Endothelial cell of umbilical vein (primary cell): Measurements from ENCODE around the gene CAMTA1. TPM values are rescaled to one million over a fixed set of nuclear protein-coding genes. Genes with fewer than 3 reads are reported as not detected.

Experiments used
- BruUV-seq: library from RNA; stranded (reverse); fragments of 400-500 nt; replicated peaks from 2 replicates; lab custom pipeline; 2021; lab: Mats Ljungman, UMichigan
- CTCF ChIA-PET: fragments of 300-600, 350-600 bp; sonication (Branson Sonifier 250); formaldehyde crosslinking; loops from one replicate; lab custom pipeline; 2021; ENCODE audit warnings: antibody characterized with exemption, inconsistent platforms; lab: Charles Lee
- POLR2A ChIA-PET: fragments of 300-600, 350-600 bp; sonication (Branson Sonifier 250); formaldehyde crosslinking; loops from one replicate; lab custom pipeline; 2021; ENCODE audit warnings: antibody characterized with exemption, inconsistent platforms; lab: Charles Lee
- DNase-seq: peaks from one replicate; pipeline ENCODE4 v3.0.0-alpha.2; 2011; ENCODE audit warnings: low read depth, low spot score
- FAIRE-seq: peaks from 2 replicates; lab custom pipeline; 2011; peaks lifted over from hg19 to GRCh38; lab: Jason Lieb, UNC
- H2AFZ ChIP-seq: 2 replicates; pipeline ENCODE4 v1.6.0; 2012; ENCODE audit warnings: low read depth, low read length, control low read depth, inconsistent platforms
- H3K27ac ChIP-seq: 2 replicates; pipeline ENCODE4 v1.5.1; 2011; ENCODE audit warnings: low read depth, mild to moderate bottlenecking, control low read depth, low read length, moderate library complexity; ENCODE audit not compliant: insufficient read depth
- H3K27me3 ChIP-seq, 2 experiments: 2 replicates each; pipeline versions ENCODE4 v1.6.0 to v1.6.1; 2011; ENCODE audit warnings: low read length in 2 of 2, mixed read lengths in 1 of 2; ENCODE audit not compliant: control insufficient read depth in 2 of 2, insufficient read depth in 2 of 2
- H3K36me3 ChIP-seq, 2 experiments: 2 replicates in 1 of 2; 3 replicates in 1 of 2; pipeline ENCODE4 v1.5.1; 2011; ENCODE audit warnings: low read length in 2 of 2, mild to moderate bottlenecking in 1 of 2, moderate library complexity in 1 of 2; ENCODE audit not compliant: control insufficient read depth in 2 of 2, insufficient read depth in 2 of 2; ENCODE audit errors: extremely low read depth in 1 of 2
- H3K4me1 ChIP-seq: 3 replicates; pipeline ENCODE4 v1.5.1; 2011; ENCODE audit warnings: mild to moderate bottlenecking, low read length; ENCODE audit not compliant: control insufficient read depth, insufficient read depth; ENCODE audit errors: extremely low read depth
- H3K4me2 ChIP-seq: 2 replicates; pipeline ENCODE4 v1.6.1; 2011; ENCODE audit warnings: low read length, control low read depth, mixed read lengths; ENCODE audit not compliant: insufficient read depth
- H3K4me3 ChIP-seq, 3 experiments: fragments of 200-600 bp in 1 of 3; sonication (generic), shearing (Covaris generic) in 1 of 3; replicated peaks in 1 of 3; 2 replicates each; pipeline ENCODE4 v1.5.1; 2011 to 2016; ENCODE audit warnings: control low read depth in 3 of 3, low read length in 3 of 3, mild to moderate bottlenecking in 2 of 3, inconsistent platforms in 1 of 3, low read depth in 1 of 3, moderate library complexity in 1 of 3; ENCODE audit not compliant: insufficient read depth in 1 of 3
- H3K79me2 ChIP-seq: 2 replicates; pipeline ENCODE4 v1.6.0; 2012; ENCODE audit warnings: low read length, inconsistent platforms; ENCODE audit not compliant: control insufficient read depth, insufficient read depth
- H3K9ac ChIP-seq: replicated peaks from 2 replicates; pipeline ENCODE3; 2011; ENCODE audit warnings: low read length, control low read depth; ENCODE audit not compliant: insufficient read depth; ENCODE audit errors: extremely low read depth
- H3K9me1 ChIP-seq: replicated peaks from 3 replicates; pipeline ENCODE4 v1.6.0; 2011; ENCODE audit warnings: mild to moderate bottlenecking, low read length; ENCODE audit not compliant: control insufficient read depth, insufficient read depth; ENCODE audit errors: extremely low read depth
- H3K9me3 ChIP-seq: replicated peaks from 2 replicates; pipeline ENCODE4 v1.5.1; 2012; ENCODE audit warnings: low read length, inconsistent platforms; ENCODE audit not compliant: control insufficient read depth, insufficient read depth
- H4K20me1 ChIP-seq: replicated peaks from 2 replicates; pipeline ENCODE3; 2011; ENCODE audit warnings: mild to moderate bottlenecking, low read length; ENCODE audit not compliant: control insufficient read depth, insufficient read depth; ENCODE audit errors: extremely low read depth
- CTCF ChIP-seq, 2 donors: IDR thresholded peaks; 1 replicate in 1 of 2; 2 replicates in 1 of 2; pipeline ENCODE4 v1.5.1; 2011; ENCODE audit warnings: low read length in 2 of 2, mild to moderate bottlenecking in 2 of 2, moderate library complexity in 2 of 2, control low read depth in 1 of 2, inconsistent platforms in 1 of 2, low read depth in 1 of 2; ENCODE audit not compliant: insufficient read depth in 1 of 2; ENCODE audit errors: extremely low read depth in 1 of 2
- EZH2 ChIP-seq: IDR thresholded peaks from 2 replicates; pipeline ENCODE4 v1.6.1; 2012; ENCODE audit warnings: borderline replicate concordance, low read depth, mild to moderate bottlenecking, moderate library complexity, low read length, inconsistent platforms; ENCODE audit not compliant: severe bottlenecking
- FOS ChIP-seq: IDR thresholded peaks from 2 replicates; pipeline ENCODE4 v1.6.1; 2011; ENCODE audit warnings: mild to moderate bottlenecking, low read length, moderate library complexity, borderline replicate concordance; ENCODE audit not compliant: insufficient read depth
- GATA2 ChIP-seq: IDR thresholded peaks from 2 replicates; pipeline ENCODE4 v1.7.0; 2011; ENCODE audit warnings: low read depth, mild to moderate bottlenecking, moderate library complexity, mixed read lengths, low read length; ENCODE audit not compliant: insufficient read length, insufficient read depth
- JUN ChIP-seq: IDR thresholded peaks from 2 replicates; pipeline ENCODE4 v1.6.1; 2011; ENCODE audit warnings: borderline replicate concordance, low read depth; ENCODE audit not compliant: insufficient read length, insufficient read depth
- MAX ChIP-seq: IDR thresholded peaks from 2 replicates; pipeline ENCODE4 v1.6.1; 2011; ENCODE audit not compliant: insufficient read depth, insufficient read length
- MYC ChIP-seq: IDR thresholded peaks from one replicate; pipeline ENCODE4 v1.6.1; 2011; ENCODE audit warnings: mild to moderate bottlenecking, low read depth, low read length
- POLR2A ChIP-seq: IDR thresholded peaks from 2 replicates; pipeline ENCODE4 v1.6.1; 2012; ENCODE audit warnings: low read depth, mild to moderate bottlenecking, control low read depth, low read length
- POLR2AphosphoS5 ChIP-seq: IDR thresholded peaks from 2 replicates; pipeline ENCODE4 v1.6.1; 2012; ENCODE audit warnings: low read depth, mild to moderate bottlenecking, control low read depth, low read length, moderate library complexity; ENCODE audit not compliant: insufficient read depth
- dilution Hi-C: fragments of 300-500 bp; cut with MboI; formaldehyde crosslinking; loops from one replicate; pipeline ENCODE4 v1.15.0; 2019; ENCODE audit warnings: low sequenced_read_pairs; ENCODE audit not compliant: extremely low pct_ligation_motif_present
- intact Hi-C: fragments of 100-400 bp; cut with micrococcal nuclease; formaldehyde crosslinking; loops from one replicate; pipeline ENCODE4 v1.10.0; 2022
- polyA plus RNA-seq, 4 experiments: library from polyadenylated mRNA; depleted of rRNA in 3 of 4; stranded (reverse) in 3 of 4; unstranded in 1 of 4; fragments of >200 nt; gene quantifications; 2 replicates each; pipeline versions ENCODE4 v1.2.1 to v1.2.3, GENCODE V29; 2011 to 2012; ENCODE audit warnings: missing spikeins in 1 of 4
- total RNA-seq: library from RNA; stranded (reverse); gene quantifications from 2 replicates; pipeline ENCODE4 v1.2.3, GENCODE V29; 2021

CAMTA1 gene
- total and polyA plus RNA-seq, 2 donors (not counting 3 experiments of a cell fraction or from before 2014, with no cell fraction given): 50.8 to 92.7 TPM

GRCh38 chr1:7501723-7502603, 716.7 kb downstream of the CAMTA1 start:
- dilution Hi-C loops: no loop called here
- POLR2A ChIA-PET: no interaction called here
- DNase-seq: no peak

More at GRCh38 chr1:7501723-7502603, 716.7 kb downstream of the CAMTA1 start:
- H4K20me1 ChIP-seq: no peaks in the 10 kb centered on the region
- H3K9me1 ChIP-seq: no peaks in the 10 kb centered on the region
- H3K27me3 ChIP-seq: no peaks in the 10 kb centered on the region
- no peaks in the 10 kb centered on the region for H3K79me2 ChIP-seq
- no peak overlapping the region for H3K27ac ChIP-seq
- no peaks in the 10 kb centered on the region for H3K9me3 ChIP-seq
- TF ChIP-seq FOS: no peak
- TF ChIP-seq MAX: no peak
- no peak for TF ChIP-seq POLR2A
- no peak for TF ChIP-seq POLR2AphosphoS5
- no peak for TF ChIP-seq MYC
- no peak for TF ChIP-seq JUN
- TF ChIP-seq EZH2: no peak
- no peak for TF ChIP-seq CTCF (IDR thresholded peaks at IDR 0.05; ENCODE audit: extremely low read depth in 1 of 2, insufficient read depth in 1 of 2, low read depth in 1 of 2, low read length in 2 of 2)
- no peak for TF ChIP-seq GATA2
- no peaks in the 10 kb centered on the region for H3K4me1 ChIP-seq
- no peak overlapping the region for H2AFZ ChIP-seq
- CTCF ChIA-PET: no interaction called here
- H3K4me2 ChIP-seq: no peak overlapping the region
- no peak for FAIRE-seq
- BruUV-seq: no TSS peak
- intact Hi-C loops: no loop called here
- H3K9ac ChIP-seq: no peak overlapping the region
- no peaks in the 10 kb centered on the region for H3K36me3 ChIP-seq
- no peak overlapping the region for H3K4me3 ChIP-seq
